Measurements from ENCODE around the gene GNG2. TPM values are rescaled to one million over a fixed set of nuclear protein-coding genes. Genes with fewer than 3 reads are reported as not detected.

Gene GNG2
- total RNA-seq, 1 donor from 2014 or later = 5.8 TPM

- no peak for DNase-seq (ENCODE audit: low read depth in 2 of 2)
Measured at GRCh38 chr14:51855234-51855633, 5.2 kb upstream of the GNG2 start.

GRCh38 chr14:51856792-51857296 is 3.6 kb upstream of the GNG2 start:
- DNase-seq (ENCODE audit: low read depth in 2 of 2) = no peak

GRCh38 chr14:51859131-51859530 is 1.3 kb upstream of the GNG2 start:
- DNase-seq (ENCODE audit: low read depth in 2 of 2) = no peak

- peak in 1 of 2 donors; percentile 21 for DNase-seq (ENCODE audit: low read depth in 2 of 2)
Measured at GRCh38 chr14:51860825-51861499, 550 bp downstream of the GNG2 start.

- DNase-seq (ENCODE audit: low read depth in 2 of 2) = no peak
Measured at GRCh38 chr14:51862176-51862796, 1.9 kb downstream of the GNG2 start.

DNA sequence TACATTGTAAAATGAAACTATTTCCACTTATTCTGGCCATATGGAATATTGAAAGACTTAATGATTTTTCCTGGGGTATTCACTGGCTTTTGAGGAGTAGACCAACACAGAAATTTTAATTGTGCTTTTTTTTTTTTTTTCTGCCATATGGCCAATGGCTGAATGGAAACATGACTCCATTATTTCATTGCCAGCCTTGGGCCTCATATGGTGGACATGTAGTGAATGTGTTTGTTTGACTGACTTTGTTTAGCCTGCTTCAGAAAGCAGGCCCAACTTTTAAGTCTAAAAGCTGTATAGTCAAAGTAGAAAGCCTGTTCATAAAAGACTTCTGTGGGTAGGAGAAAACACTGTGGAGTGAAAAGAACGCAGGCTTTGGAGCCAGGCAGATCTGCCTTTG is 2.4 kb downstream of the GNG2 start:
- no peak for DNase-seq (ENCODE audit: low read depth in 2 of 2)

GRCh38 chr14:51865953-51866747 is 5.7 kb downstream of the GNG2 start:
- no peak for DNase-seq (ENCODE audit: low read depth in 2 of 2)

DNA sequence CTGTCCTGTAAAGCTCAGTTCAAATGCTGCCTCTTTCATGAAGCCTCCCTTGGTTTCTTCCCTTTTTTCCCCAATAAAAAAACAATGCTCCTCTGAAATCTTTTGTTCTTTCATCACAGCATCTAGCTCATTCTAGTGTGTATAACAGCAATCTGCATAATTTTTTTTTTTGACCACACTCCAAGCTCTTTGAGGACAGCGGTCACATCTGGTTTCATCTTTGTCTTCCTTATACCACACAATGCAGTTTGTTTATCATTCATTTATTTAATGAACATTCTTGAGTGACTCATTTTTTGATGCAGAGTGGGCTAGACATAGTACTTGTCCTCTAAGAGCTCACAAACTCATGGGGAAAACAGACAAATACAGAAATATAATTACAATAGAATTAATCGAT is 7.3 kb downstream of the GNG2 start:
- no peak for DNase-seq (ENCODE audit: low read depth in 2 of 2)

GRCh38 chr14:51868405-51868804 is 8.0 kb downstream of the GNG2 start:
- no peak for DNase-seq (ENCODE audit: low read depth in 2 of 2)

- DNase-seq (ENCODE audit: low read depth in 2 of 2) = no peak
Measured at GRCh38 chr14:51869411-51870100, 9.1 kb downstream of the GNG2 start.

DNA sequence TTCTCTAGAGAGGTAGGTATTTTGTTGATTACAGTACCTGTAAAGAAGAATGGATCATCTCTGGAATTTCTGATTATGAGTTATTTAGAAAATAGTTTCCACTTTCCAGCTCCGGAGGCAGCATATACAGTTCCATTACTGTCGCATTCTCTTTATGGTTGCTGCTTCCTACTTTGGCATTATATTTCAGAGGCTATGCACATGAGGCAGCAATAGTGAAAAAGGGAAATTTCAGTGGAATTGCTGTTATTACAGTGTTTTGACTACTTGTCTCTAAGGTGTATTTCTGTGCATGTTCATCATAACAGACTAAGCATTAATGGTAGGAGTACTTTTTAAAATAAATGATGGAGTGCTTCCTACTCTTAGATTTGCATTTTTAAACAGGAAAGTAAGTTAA is 10.2 kb downstream of the GNG2 start:
- DNase-seq (ENCODE audit: low read depth in 2 of 2) = no peak

GRCh38 chr14:51871846-51872245 is 11.4 kb downstream of the GNG2 start:
- DNase-seq (ENCODE audit: low read depth in 2 of 2) = no peak

DNA sequence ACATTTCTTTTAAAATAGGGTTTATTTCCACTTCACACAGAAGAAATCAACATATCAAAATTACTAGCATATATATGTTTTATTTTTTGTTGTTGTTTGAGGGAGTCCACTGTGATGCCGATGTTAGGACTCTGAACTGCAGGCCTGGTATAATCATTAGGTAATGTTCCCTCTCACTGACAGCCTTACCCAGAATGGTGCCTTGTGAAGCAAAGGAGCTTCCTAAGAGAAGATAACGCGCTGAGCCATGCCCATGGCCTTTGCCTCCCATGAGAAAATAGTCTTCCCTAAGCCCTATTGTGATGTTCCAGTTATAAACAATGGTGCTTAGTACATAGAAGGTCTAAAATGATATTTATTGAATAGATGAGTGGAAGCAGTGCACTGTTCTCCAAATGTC is 12.0 kb downstream of the GNG2 start:
- DNase-seq (ENCODE audit: low read depth in 2 of 2) = no peak

DNA sequence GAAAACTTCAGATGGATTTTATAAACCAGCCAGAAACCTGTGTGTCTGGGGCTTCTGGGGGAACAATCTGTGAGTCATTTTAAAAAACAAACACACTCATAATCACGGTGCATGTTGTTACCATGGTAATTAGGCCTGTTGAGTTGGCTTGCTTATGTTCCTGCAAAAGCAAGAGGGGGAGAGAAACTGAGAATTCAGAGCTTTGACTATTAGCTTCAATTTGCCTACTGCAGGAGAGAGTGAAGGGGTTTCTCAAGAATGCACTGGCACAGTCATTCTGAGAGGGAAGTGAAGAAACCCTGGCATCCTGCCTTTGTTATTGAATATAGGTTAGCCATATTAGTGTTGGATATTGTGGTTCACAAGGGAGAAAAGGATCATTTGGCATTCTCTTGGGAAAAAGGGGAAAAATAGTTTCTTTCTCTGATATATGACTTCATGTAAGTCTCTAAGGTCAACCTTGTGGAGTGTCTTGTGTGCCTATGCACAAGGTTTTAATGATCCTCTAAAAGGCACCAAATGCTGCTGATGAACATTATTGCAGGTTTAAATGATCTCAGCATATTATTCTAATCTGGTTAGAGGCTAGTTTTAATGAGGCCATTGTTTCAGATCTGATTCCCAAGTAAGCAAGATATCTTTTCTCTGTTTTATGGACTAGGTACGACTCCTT is 12.9 kb downstream of the GNG2 start:
- DNase-seq (ENCODE audit: low read depth in 2 of 2) = peak; percentile 88 to 93

GRCh38 chr14:51877810-51878209 is 17.4 kb downstream of the GNG2 start:
- DNase-seq (ENCODE audit: low read depth in 2 of 2) = no peak

- no peak for DNase-seq (ENCODE audit: low read depth in 2 of 2)
Measured at GRCh38 chr14:51879170-51879569, 18.8 kb downstream of the GNG2 start.

DNA sequence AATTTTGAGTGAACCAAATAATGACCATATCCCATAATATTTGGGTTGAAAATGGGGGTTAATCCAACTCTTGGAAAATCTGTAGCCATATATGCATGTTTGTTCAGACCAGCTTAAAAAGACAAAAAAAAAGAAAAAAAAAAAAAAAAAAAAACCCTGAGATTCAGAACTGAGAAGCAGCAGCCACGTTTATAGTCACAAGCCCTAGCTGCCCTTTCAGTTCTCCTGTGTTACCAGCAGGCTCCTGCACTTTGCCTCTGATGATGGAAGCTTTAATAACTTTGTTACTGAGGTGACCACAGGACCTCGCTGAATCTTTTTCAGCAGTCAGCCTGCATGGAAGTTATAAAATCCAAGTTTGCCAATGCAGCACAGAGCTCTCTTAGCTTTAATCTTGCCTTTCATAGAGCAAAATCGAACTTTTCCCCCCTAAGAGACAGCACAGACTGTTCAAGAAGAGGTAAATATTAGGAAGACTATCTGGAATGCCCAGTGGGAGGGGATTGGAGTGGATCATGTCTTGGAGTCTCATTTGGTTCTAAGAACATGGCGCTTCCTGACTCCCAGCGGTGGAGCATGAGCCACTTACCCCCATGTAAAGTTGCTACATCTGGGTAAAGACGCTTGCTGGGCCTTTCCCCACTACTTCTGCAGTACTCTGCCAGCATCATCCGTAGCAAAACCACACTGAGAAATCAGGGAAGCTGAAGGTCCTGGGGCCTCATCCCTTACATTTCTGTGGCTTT is 20.6 kb downstream of the GNG2 start:
- DNase-seq (ENCODE audit: low read depth in 2 of 2) = no peak

- no peak for DNase-seq (ENCODE audit: low read depth in 2 of 2)
Measured at GRCh38 chr14:51881636-51882035, 21.2 kb downstream of the GNG2 start.

- DNase-seq (ENCODE audit: low read depth in 2 of 2) = no peak
Measured at GRCh38 chr14:51883232-51883631, 22.8 kb downstream of the GNG2 start.

- peak; percentile 7 to 80 for DNase-seq (ENCODE audit: low read depth in 2 of 2)
Measured at GRCh38 chr14:51884086-51884927, 23.9 kb downstream of the GNG2 start.

All from lung microvascular endothelial cell (primary cell).